Ureter (tissue), 1 donor: ENCODE data around the gene USP21. TPM values are rescaled to one million over a fixed set of nuclear protein-coding genes. Genes with fewer than 3 reads are reported as not detected.

Source experiments
- total RNA-seq: library from RNA; stranded (reverse); gene quantifications from one replicate; pipeline ENCODE4 v1.2.4, GENCODE V29; 2023
- donor health status: DM: yes; HTN: yes; CAD: no.

The USP21 gene
- total RNA-seq, 1 donor from 2014 or later, result 29.1 TPM

Other genes with a start within 250 kb of the USP21 start
- gene ITLN2, start 204.7 kb upstream of the USP21 start, total RNA-seq, result not detected
- gene F11R, start 138.3 kb upstream of the USP21 start, total RNA-seq, result 166 TPM
- 79.8 TPM for gene TSTD1, start 120.5 kb upstream of the USP21 start, total RNA-seq
- gene USF1, start 113.5 kb upstream of the USP21 start, total RNA-seq, result 70.7 TPM
- gene ARHGAP30, start 89.6 kb upstream of the USP21 start, total RNA-seq, result 12.1 TPM
- gene NECTIN4, start 69.9 kb upstream of the USP21 start, total RNA-seq, result 75.6 TPM
- 13.0 TPM for gene KLHDC9, start 61.1 kb upstream of the USP21 start, total RNA-seq
- gene PFDN2, start 41.5 kb upstream of the USP21 start, total RNA-seq, result 39.2 TPM
- gene NIT1, start 41.4 kb upstream of the USP21 start, total RNA-seq, result 34.7 TPM
- gene DEDD, start 26.8 kb upstream of the USP21 start, total RNA-seq, result 34.0 TPM
- gene UFC1, start 5.5 kb upstream of the USP21 start, total RNA-seq, result 89.2 TPM
- 26.8 TPM for gene PPOX, start 6.9 kb downstream of the USP21 start, total RNA-seq
- gene B4GALT3, start 18.0 kb downstream of the USP21 start, total RNA-seq, result 26.6 TPM
- 42.6 TPM for gene ADAMTS4, start 39.6 kb downstream of the USP21 start, total RNA-seq
- 94.1 TPM for gene NDUFS2, start 42.9 kb downstream of the USP21 start, total RNA-seq
- 11.3 TPM for gene FCER1G, start 55.8 kb downstream of the USP21 start, total RNA-seq
- gene APOA2, start 64.1 kb downstream of the USP21 start, total RNA-seq, result not detected
- gene TOMM40L, start 66.6 kb downstream of the USP21 start, total RNA-seq, result 17.5 TPM
- gene NR1I3, start 78.7 kb downstream of the USP21 start, total RNA-seq, result not detected
- 66.5 TPM for gene PCP4L1, start 99.2 kb downstream of the USP21 start, total RNA-seq
- gene MPZ, start 150.5 kb downstream of the USP21 start, total RNA-seq, result 3.1 TPM
- gene SDHC, start 154.9 kb downstream of the USP21 start, total RNA-seq, result 169 TPM
- gene CFAP126, start 208.4 kb downstream of the USP21 start, total RNA-seq, result not detected